ENCODE results near the gene PAPOLG. TPM values are rescaled to one million over a fixed set of nuclear protein-coding genes. Genes with fewer than 3 reads are reported as not detected.
A peak's percentile ranks its signal among the peaks of the same experiment; 100 is the strongest.

PAPOLG gene
- total and polyA plus RNA-seq, 9 of the 15 experiments (the other 6 are each of a cell fraction or from before 2014, with no cell fraction given): 3.9 to 16.3 (median 10.0) TPM

DNA sequence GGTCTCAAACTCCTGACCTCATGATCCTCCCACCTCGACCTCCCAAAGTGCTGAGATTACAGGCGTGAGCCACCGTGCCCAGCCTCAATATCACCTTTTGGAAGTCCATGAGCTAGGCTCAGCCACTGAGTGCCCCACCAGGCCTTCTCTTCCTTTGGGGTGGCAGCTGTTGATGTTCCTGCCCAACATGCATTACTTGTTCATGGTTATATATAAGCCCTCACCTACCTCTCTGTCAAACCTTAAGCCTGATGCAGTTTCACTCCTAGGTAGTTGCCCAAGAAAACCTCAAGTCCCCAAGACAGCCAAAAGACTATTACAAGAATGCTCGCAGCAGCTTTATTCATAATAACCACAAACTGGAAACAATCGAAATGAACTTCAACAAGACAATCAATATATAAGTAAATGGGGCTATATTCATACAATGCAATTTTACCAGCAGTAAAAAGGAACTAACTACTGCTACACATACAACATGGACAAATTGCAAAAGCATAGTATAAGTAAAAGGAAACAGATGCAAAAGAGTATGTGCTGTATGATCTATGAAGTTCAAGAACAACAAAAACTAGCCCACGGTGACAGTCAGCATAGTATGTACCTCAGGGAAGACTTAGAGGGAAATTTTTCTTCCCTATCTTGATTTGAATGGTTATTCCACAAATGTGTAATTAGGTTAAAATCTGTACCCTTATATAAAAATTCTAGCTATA lies 65.7 kb downstream of the PAPOLG start (continued):
- TF ChIP-seq RBM25 (IDR thresholded peaks at IDR 0.05; ENCODE audit: low read depth, low read length, severe bottlenecking) (no peak), CREB5 (CRISPR knock-in tag; IDR thresholded peaks at IDR 0.05) (no peak), RAD21 (CRISPR knock-in tag; conservative IDR thresholded peaks at IDR 0.05 in 1 of 2, IDR thresholded peaks at IDR 0.05 in 1 of 2) (no peak), CTBP1 (IDR thresholded peaks at IDR 0.05; ENCODE audit: borderline replicate concordance) (no peak)

DNA sequence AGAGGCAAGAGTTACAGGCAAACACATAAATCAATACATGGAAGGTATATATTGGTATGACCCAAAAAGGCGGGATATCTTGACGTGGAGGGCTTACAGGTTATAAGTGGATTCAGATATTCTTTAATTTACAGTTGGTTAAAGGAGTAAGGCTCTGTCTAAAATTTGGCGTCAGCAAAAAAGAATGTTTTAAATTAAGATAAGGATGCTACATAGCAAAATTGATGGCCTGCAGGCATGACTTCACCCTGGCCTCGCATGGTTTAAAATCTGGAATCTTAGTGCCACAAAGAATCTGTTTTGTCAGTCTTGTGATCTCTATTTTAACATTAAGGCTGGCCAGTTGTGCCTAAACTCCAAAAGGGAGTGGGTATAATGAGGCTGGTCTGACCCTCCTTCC lies 66.9 kb downstream of the PAPOLG start:
- no peaks in the 10 kb centered on the region for H3K79me2 ChIP-seq (ENCODE audit: control insufficient read depth, insufficient read depth, low read length)
- peak; percentile 50 for TF ChIP-seq C11orf30 (IDR thresholded peaks at IDR 0.05; ENCODE audit: low read depth)
- no peak for TF ChIP-seq KHSRP (IDR thresholded peaks at IDR 0.05)
- TF ChIP-seq MLX (CRISPR knock-in tag; conservative IDR thresholded peaks at IDR 0.05): no peak
- peak; percentile 30 for TF ChIP-seq MAFG (tag; conservative IDR thresholded peaks at IDR 0.05)
- peak; percentile 58 for TF ChIP-seq ZNF316 (IDR thresholded peaks at IDR 0.05)
- no peaks in the 10 kb centered on the region for H3K9me1 ChIP-seq (ENCODE audit: control insufficient read depth, insufficient read depth, low read length)
- peaks cover 0 to 2% of the 10 kb centered on the region in 2 experiments; a peak in 2 of 5 replicates for H3K4me1 ChIP-seq (replicated peaks in 1 of 2; ENCODE audit: control insufficient read depth in 2 of 2, insufficient read depth in 2 of 2, low read length in 2 of 2)
- WGBS (ENCODE audit: insufficient coverage, low coverage, missing lambda C conversion rate): 17% methylated on average over 4 of the region's 4 CpGs
- no peak overlapping the region for H3K4me2 ChIP-seq (ENCODE audit: insufficient read depth, low read length)
- H3K9ac ChIP-seq (ENCODE audit: insufficient read depth in 1 of 2, low read depth in 2 of 2, low read length in 2 of 2): no peak overlapping the region
- H2AFZ ChIP-seq (ENCODE audit: low read depth, low read length): no peak overlapping the region
- H3K36me3 ChIP-seq (ENCODE audit: control insufficient read depth, insufficient read depth, low read length): no peaks in the 10 kb centered on the region
- no peak overlapping the region for H3K27ac ChIP-seq (ENCODE audit: extremely low read depth, low read depth, low read length)
- no peak for FAIRE-seq
- in situ Hi-C loops (cut with MboI): no loop called here
- intact Hi-C loops (cut with micrococcal nuclease): loop anchor here (1.0 kb wide), 1 partner anchor 34 kb away; no protein-coding TSS in a partner anchor
- POLR2A ChIA-PET: interaction anchor here (1.2 kb wide), 1 partner anchor 15 kb away, joined by 5 read pairs; no protein-coding TSS in a partner anchor
- H3K27me3 ChIP-seq (ENCODE audit: control insufficient read depth in 2 of 2, insufficient read depth in 2 of 2, low read length in 2 of 2): peaks cover 4 to 6% of the 10 kb centered on the region in 2 experiments; a peak in 4 of 5 replicates
- DNase-seq (ENCODE audit: extremely low read depth in 1 of 4, low spot score in 3 of 4): no peak
- no TSS peak for BruUV-seq (replicated peaks)
- CTCF ChIA-PET (ENCODE audit: low intra/inter-chr PET ratio): no interaction called here
- H3K9me3 ChIP-seq (replicated peaks; ENCODE audit: control insufficient read depth, insufficient read depth, low read depth, low read length): no peaks in the 10 kb centered on the region
- ATAC-seq: no peak
- no peaks in the 10 kb centered on the region for H4K20me1 ChIP-seq (replicated peaks; ENCODE audit: control insufficient read depth, insufficient read depth, low read length)
- no peak overlapping the region for H3K4me3 ChIP-seq
